NT2/D1 (cell line): ENCODE measurements around the gene C5.

Experiments
- DNase-seq: peaks from one replicate; pipeline ENCODE4 v3.0.0-alpha.2; 2011; ENCODE audit warnings: low read depth, low spot score
- H3K27me3 ChIP-seq: 2 replicates; pipeline ENCODE4 v1.6.0; 2011; ENCODE audit warnings: mild to moderate bottlenecking; ENCODE audit not compliant: insufficient read length, insufficient read depth
- H3K36me3 ChIP-seq: 2 replicates; pipeline ENCODE4 v1.6.1; 2011; ENCODE audit warnings: mild to moderate bottlenecking, low read length, mixed read lengths; ENCODE audit not compliant: insufficient read depth, insufficient read length
- H3K4me1 ChIP-seq: 2 replicates; pipeline ENCODE4 v1.5.1; 2011; ENCODE audit not compliant: insufficient read depth, insufficient read length
- H3K4me3 ChIP-seq: 2 replicates; pipeline ENCODE4 v1.5.1; 2011; ENCODE audit warnings: low read depth; ENCODE audit not compliant: insufficient read length
- H3K9ac ChIP-seq: 2 replicates; pipeline ENCODE4 v1.6.0; 2011; ENCODE audit warnings: low read depth; ENCODE audit not compliant: insufficient read length
- H3K9me3 ChIP-seq: 2 replicates; pipeline ENCODE4 v1.5.1; 2011; ENCODE audit warnings: mild to moderate bottlenecking, low read length; ENCODE audit not compliant: insufficient read depth
- SUZ12 ChIP-seq: IDR thresholded peaks from 2 replicates; pipeline ENCODE4 v1.6.1; 2011; ENCODE audit not compliant: insufficient read length, insufficient read depth; ENCODE audit errors: extremely low read depth
- YY1 ChIP-seq: IDR thresholded peaks from 2 replicates; pipeline ENCODE4 v1.6.1; 2011; ENCODE audit not compliant: insufficient read length, insufficient read depth
- ZNF274 ChIP-seq: IDR thresholded peaks from 2 replicates; pipeline ENCODE4 v1.6.1; 2011; ENCODE audit warnings: mild to moderate bottlenecking, low read depth, low read length

C5 gene

DNA sequence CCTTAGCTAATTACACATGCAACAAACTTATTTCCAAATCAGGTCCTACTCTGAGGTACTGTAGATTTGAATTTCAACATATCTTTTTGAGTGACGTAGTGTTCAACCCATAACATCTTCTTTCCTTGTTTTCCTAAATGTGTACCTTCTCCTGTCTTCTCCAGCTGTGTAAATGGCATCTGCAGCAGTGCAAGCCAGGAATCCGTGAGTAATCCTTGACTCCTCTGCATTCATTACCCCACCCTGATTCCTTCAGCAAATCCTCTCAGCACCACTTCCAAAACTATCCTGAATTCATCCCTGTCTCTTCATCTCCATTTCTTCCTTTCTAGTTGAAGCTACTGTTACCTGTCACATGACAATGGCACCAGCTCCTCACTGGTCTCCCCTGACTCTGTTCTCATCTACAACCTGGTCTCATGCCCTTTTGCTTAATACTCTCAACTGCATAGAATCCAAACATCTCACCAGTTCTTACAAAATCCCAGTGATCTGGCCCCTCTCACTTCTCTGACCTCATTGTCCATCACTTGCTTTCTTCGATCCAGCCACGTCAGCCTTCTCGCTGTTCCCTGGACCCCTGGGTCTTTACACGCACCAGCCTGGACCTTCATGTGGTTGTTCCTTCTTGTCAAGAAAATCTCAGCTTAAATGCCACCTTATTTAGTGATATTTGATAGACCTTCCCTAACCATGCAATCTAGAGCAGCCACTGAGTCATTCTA is 108.9 kb downstream of the C5 start:
- Histone ChIP-seq H3K9ac (no peak overlapping the region), H3K9me3 (no peaks in the 10 kb centered on the region), H3K27me3 (no peaks in the 10 kb centered on the region), H3K36me3 (no peaks in the 10 kb centered on the region), H3K4me1 (peaks cover 4% of the 10 kb centered on the region), H3K4me3 (no peak overlapping the region)
- DNase-seq: no peak
- TF ChIP-seq SUZ12: no peak
- no peak for TF ChIP-seq YY1
- TF ChIP-seq ZNF274: no peak

DNA sequence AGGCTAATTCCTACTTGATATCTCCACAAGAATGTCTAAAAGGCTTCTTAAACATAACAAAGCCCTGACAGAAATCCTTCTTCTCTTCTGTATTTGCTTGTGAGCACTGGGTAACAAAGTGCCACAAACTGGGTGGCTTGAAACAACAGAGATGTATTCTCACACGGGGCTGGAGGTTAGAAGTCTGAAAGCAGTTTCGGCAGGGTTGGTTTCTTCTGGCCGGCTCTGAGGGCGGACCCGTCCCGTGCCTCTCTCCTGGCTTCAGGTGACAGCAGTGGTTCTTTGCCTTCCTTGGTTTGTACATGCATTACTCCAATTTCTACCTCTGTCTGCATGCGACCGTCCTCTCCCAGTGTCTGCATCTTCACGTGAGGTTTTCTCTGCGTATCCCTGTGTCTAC is 109.5 kb downstream of the C5 start:
- Histone ChIP-seq H3K9ac (no peak overlapping the region), H3K36me3 (no peaks in the 10 kb centered on the region), H3K4me3 (no peak overlapping the region), H3K4me1 (peaks cover 4% of the 10 kb centered on the region), H3K9me3 (no peaks in the 10 kb centered on the region), H3K27me3 (no peaks in the 10 kb centered on the region)
- TF ChIP-seq SUZ12 (no peak), ZNF274 (no peak), YY1 (no peak)
- DNase-seq: no peak

DNA sequence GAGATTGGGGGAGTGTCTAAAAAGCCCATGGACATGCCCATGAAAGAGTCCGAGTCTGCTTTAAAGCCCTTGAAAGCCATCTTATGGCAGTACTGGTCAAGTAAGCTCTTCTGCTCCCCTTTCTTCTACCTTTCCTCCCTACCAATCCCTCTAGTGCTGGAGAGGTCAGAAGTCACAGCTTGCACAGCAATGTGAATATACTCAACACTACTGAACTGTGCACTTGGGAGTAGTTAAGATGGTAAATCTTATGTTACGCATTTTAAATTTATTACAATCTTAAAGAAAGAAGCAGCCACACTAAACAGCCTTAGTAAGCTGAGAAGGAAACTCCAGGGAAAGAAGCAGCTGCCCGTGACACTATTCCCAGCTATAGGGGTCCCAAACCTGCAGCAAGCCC is 111.2 kb downstream of the C5 start:
- H3K27me3 ChIP-seq: no peaks in the 10 kb centered on the region
- H3K9ac ChIP-seq: no peak overlapping the region
- peaks cover 7% of the 10 kb centered on the region for H3K4me1 ChIP-seq
- DNase-seq: no peak
- H3K4me3 ChIP-seq: no peak overlapping the region
- no peaks in the 10 kb centered on the region for H3K36me3 ChIP-seq
- H3K9me3 ChIP-seq: no peaks in the 10 kb centered on the region
- TF ChIP-seq ZNF274 (no peak), SUZ12 (no peak), YY1 (no peak)

GRCh38 chr9:120937596-120937995 is 112.5 kb downstream of the C5 start:
- Histone ChIP-seq H3K27me3 (no peaks in the 10 kb centered on the region), H3K4me1 (peaks cover 6% of the 10 kb centered on the region), H3K4me3 (no peak overlapping the region), H3K9me3 (no peaks in the 10 kb centered on the region), H3K36me3 (no peaks in the 10 kb centered on the region), H3K9ac (no peak overlapping the region)
- TF ChIP-seq ZNF274 (no peak), YY1 (no peak)
- no peak for DNase-seq

GRCh38 chr9:120937127-120937526 is 112.9 kb downstream of the C5 start:
- no peak for TF ChIP-seq YY1
- H3K9ac ChIP-seq: no peak overlapping the region
- H3K27me3 ChIP-seq: no peaks in the 10 kb centered on the region
- peaks cover 3% of the 10 kb centered on the region for H3K4me1 ChIP-seq
- no peak overlapping the region for H3K4me3 ChIP-seq
- no peak for DNase-seq
- no peaks in the 10 kb centered on the region for H3K36me3 ChIP-seq
- no peaks in the 10 kb centered on the region for H3K9me3 ChIP-seq

DNA sequence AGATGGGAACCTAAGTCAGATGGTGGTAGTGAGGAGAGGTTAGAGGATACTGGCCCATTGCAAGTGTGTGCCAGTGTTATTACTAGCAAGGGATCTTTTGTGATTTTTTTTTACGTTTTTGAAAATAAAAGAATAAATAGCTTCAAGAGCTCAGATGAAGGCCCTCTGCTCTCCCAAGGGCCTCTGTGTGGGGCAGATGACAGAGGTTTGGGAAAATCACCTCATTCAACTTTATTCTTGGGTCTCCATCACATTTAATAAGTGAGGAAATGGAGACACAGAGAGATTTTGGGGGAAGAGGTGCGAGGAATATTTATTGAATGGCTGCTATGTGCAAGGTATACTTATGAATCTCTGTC is 113.3 kb downstream of the C5 start:
- H3K4me1 ChIP-seq: peaks cover 3% of the 10 kb centered on the region
- H3K9ac ChIP-seq: no peak overlapping the region
- no peak for DNase-seq
- no peaks in the 10 kb centered on the region for H3K27me3 ChIP-seq
- no peak overlapping the region for H3K4me3 ChIP-seq
- no peaks in the 10 kb centered on the region for H3K9me3 ChIP-seq
- no peaks in the 10 kb centered on the region for H3K36me3 ChIP-seq
- no peak for TF ChIP-seq ZNF274
- no peak for TF ChIP-seq SUZ12
- no peak for TF ChIP-seq YY1

- Histone ChIP-seq H3K27me3 (no peaks in the 10 kb centered on the region), H3K9me3 (no peaks in the 10 kb centered on the region), H3K9ac (no peak overlapping the region), H3K36me3 (no peaks in the 10 kb centered on the region), H3K4me1 (peaks cover 3% of the 10 kb centered on the region), H3K4me3 (no peak overlapping the region)
- DNase-seq: peak; percentile 80
- TF ChIP-seq ZNF274 (no peak), YY1 (no peak), SUZ12 (no peak)
Observed at GRCh38 chr9:120936011-120936763, 113.9 kb downstream of the C5 start.
